Measurements from ENCODE around the gene CDK5RAP2. TPM values are rescaled to one million over a fixed set of nuclear protein-coding genes. Genes with fewer than 3 reads are reported as not detected.

Gene CDK5RAP2
- total RNA-seq, 1 donor from 2014 or later = 44.8 TPM

- DNase-seq = no peak
Measured at GRCh38 chr9:120343416-120343815, 236.6 kb downstream of the CDK5RAP2 start.

Other genes with a start within 250 kb of the CDK5RAP2 start
- gene MEGF9, start 134.3 kb upstream of the CDK5RAP2 start, total RNA-seq = 24.2 TPM
- 38.5 TPM for gene FBXW2, start 213.2 kb upstream of the CDK5RAP2 start, total RNA-seq

Measured in skin of body (tissue), 2 donors.